ENCODE measurements around the gene APOA1.
"Not testable (repeated sequence)": the region's sequence is repeated elsewhere in the genome, so short reads cannot be mapped to it uniquely, and the experiment has no call there.

The APOA1 gene

DNA sequence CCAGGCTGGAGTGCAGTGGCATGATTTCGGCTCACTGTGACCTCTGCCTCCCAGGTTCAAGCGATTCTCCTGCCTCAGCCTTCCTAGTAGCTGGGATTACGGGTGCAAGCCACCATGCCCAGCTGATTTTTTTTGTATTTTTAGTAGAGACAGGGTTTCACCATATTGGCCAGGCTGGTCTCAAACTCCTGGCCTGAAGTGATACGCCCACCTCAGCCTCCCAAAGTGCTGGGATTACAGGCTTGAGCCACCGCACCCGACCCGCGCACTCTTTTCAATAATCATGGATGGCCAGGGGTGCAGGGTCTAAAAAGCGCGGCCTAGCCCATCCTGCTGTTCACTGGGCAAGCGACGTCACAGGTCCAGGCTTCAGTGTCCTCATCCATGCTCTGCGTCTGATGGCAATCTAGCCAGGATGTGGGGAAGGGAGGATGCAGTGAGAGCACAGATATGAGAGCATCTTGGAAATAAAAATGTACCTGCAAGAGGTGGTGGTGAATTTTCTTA lies 2.8 kb downstream of the APOA1 start:
- H3K27me3 Mint-ChIP-seq; DNase-seq (ENCODE audit: low spot score in 2 of 2); H3K4me1 Mint-ChIP-seq; ATAC-seq (ENCODE audit: low read depth); H3K27ac Mint-ChIP-seq; H3K36me3 Mint-ChIP-seq; H3K9me3 Mint-ChIP-seq: not testable (repeated sequence)
- H3K4me3 Mint-ChIP-seq: peak overlapping the region; percentile 43

DNA sequence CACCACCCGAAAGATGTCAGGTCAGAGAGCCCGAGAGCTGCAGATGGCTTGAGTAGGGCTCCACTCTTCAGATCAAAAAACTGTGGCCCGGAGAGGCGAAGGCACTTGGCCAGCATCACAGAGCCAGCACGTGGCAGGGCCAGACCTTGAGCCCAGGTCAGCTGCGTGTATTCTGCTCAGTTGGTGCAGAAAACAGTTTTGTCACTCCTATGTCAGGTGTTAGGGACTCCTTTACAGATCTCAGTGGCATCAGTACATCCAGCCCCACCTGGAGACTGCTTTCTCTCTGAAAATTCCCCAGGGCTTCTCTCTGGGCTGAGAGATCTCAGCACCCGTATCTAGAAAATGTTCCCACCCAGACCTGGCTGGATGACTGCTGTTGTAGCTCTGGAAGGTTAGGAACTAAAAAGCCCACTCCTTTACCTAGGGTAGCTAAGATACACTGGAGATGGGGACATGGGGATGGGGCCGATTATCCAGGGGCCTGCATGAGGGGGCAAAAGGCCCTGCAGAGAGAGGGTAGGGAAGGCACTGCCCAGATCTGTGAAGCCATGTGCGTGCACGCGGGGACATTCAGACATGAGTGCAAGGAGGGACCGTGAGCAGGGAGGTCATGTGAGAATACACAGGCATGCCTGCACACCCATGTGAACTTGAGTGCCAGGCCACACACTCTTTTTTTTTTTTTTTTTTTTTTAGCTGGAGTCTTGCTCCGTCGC lies 3.4 kb downstream of the APOA1 start:
- Mint-ChIP-seq H3K36me3 (no peaks in the 10 kb centered on the region), H3K4me1 (peaks cover 8% of the 10 kb centered on the region), H3K27me3 (peaks cover 3% of the 10 kb centered on the region), H3K9me3 (no peaks in the 10 kb centered on the region), H3K27ac (no peak overlapping the region), H3K4me3 (peak overlapping the region; percentile 59)
- ATAC-seq (ENCODE audit: low read depth): no peak
- no peak for DNase-seq (ENCODE audit: low spot score in 2 of 2)

DNA sequence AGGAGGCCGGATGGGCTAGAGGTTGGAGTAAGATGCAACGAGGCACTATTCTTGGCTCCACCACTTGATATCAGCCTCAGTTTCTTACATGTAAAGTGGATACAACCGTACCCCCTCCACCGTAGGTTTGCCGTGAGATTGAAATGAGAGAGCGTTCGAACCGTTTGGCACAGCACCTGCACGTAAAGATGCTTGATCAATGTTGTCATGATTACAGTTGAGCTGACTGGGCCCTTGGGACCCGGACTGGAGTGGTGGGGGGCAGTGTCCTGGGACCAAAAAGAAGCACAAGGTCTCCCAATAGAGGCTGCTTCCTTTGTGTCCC lies 4.0 kb downstream of the APOA1 start:
- H3K27me3 Mint-ChIP-seq: peaks cover 3% of the 10 kb centered on the region
- H3K9me3 Mint-ChIP-seq: no peaks in the 10 kb centered on the region
- H3K4me3 Mint-ChIP-seq: no peak overlapping the region
- no peaks in the 10 kb centered on the region for H3K36me3 Mint-ChIP-seq
- peaks cover 8% of the 10 kb centered on the region for H3K4me1 Mint-ChIP-seq
- no peak for DNase-seq (ENCODE audit: low spot score in 2 of 2)
- no peak for ATAC-seq (ENCODE audit: low read depth)
- H3K27ac Mint-ChIP-seq: no peak overlapping the region

DNA sequence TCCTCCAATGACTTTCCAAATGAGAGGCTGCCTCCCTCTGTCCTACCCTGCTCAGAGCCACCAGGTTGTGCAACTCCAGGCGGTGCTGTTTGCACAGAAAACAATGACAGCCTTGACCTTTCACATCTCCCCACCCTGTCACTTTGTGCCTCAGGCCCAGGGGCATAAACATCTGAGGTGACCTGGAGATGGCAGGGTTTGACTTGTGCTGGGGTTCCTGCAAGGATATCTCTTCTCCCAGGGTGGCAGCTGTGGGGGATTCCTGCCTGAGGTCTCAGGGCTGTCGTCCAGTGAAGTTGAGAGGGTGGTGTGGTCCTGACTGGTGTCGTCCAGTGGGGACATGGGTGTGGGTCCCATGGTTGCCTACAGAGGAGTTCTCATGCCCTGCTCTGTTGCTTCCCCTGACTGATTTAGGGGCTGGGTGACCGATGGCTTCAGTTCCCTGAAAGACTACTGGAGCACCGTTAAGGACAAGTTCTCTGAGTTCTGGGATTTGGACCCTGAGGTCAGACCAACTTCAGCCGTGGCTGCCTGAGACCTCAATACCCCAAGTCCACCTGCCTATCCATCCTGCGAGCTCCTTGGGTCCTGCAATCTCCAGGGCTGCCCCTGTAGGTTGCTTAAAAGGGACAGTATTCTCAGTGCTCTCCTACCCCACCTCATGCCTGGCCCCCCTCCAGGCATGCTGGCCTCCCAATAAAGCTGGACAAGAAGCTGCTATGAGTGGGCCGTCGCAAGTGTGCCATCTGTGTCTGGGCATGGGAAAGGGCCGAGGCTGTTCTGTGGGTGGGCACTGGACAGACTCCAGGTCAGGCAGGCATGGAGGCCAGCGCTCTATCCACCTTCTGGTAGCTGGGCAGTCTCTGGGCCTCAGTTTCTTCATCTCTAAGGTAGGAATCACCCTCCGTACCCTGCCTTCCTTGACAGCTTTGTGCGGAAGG lies 4.8 kb downstream of the APOA1 start:
- DNase-seq (ENCODE audit: low spot score in 2 of 2) (no peak), ATAC-seq (ENCODE audit: low read depth) (no peak)
- Mint-ChIP-seq H3K9me3 (no peaks in the 10 kb centered on the region), H3K4me3 (no peak overlapping the region), H3K4me1 (peaks cover 8% of the 10 kb centered on the region), H3K36me3 (no peaks in the 10 kb centered on the region), H3K27ac (no peak overlapping the region), H3K27me3 (peaks cover 3% of the 10 kb centered on the region)

DNA sequence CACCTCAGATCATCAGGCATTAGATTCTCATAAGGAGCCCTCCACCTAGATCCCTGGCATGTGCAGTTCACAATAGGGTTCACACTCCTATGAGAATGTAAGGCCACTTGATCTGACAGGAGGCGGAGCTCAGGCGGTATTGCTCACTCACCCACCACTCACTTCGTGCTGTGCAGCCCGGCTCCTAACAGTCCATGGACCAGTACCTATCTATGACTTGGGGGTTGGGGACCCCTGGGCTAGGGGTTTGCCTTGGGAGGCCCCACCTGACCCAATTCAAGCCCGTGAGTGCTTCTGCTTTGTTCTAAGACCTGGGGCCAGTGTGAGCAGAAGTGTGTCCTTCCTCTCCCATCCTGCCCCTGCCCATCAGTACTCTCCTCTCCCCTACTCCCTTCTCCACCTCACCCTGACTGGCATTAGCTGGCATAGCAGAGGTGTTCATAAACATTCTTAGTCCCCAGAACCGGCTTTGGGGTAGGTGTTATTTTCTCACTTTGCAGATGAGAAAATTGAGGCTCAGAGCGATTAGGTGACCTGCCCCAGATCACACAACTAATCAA lies 5.6 kb downstream of the APOA1 start:
- H3K27ac Mint-ChIP-seq: no peak overlapping the region
- no peaks in the 10 kb centered on the region for H3K9me3 Mint-ChIP-seq
- no peaks in the 10 kb centered on the region for H3K36me3 Mint-ChIP-seq

DNA sequence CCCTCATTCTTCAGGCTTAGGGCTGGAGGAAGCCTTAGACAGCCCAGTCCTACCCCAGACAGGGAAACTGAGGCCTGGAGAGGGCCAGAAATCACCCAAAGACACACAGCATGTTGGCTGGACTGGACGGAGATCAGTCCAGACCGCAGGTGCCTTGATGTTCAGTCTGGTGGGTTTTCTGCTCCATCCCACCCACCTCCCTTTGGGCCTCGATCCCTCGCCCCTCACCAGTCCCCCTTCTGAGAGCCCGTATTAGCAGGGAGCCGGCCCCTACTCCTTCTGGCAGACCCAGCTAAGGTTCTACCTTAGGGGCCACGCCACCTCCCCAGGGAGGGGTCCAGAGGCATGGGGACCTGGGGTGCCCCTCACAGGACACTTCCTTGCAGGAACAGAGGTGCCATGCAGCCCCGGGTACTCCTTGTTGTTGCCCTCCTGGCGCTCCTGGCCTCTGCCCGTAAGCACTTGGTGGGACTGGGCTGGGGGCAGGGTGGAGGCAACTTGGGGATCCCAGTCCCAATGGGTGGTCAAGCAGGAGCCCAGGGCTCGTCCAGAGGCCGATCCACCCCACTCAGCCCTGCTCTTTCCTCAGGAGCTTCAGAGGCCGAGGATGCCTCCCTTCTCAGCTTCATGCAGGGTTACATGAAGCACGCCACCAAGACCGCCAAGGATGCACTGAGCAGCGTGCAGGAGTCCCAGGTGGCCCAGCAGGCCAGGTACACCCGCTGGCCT lies 7.1 kb downstream of the APOA1 start:
- no peaks in the 10 kb centered on the region for H3K9me3 Mint-ChIP-seq

More for the DNA sequence above, 5.6 kb downstream of the APOA1 start:
- Mint-ChIP-seq H3K27me3 (peaks cover 3% of the 10 kb centered on the region), H3K4me1 (peaks cover 8% of the 10 kb centered on the region), H3K4me3 (no peak overlapping the region)
- ATAC-seq (ENCODE audit: low read depth) (no peak), DNase-seq (ENCODE audit: low spot score in 2 of 2) (no peak)

DNA sequence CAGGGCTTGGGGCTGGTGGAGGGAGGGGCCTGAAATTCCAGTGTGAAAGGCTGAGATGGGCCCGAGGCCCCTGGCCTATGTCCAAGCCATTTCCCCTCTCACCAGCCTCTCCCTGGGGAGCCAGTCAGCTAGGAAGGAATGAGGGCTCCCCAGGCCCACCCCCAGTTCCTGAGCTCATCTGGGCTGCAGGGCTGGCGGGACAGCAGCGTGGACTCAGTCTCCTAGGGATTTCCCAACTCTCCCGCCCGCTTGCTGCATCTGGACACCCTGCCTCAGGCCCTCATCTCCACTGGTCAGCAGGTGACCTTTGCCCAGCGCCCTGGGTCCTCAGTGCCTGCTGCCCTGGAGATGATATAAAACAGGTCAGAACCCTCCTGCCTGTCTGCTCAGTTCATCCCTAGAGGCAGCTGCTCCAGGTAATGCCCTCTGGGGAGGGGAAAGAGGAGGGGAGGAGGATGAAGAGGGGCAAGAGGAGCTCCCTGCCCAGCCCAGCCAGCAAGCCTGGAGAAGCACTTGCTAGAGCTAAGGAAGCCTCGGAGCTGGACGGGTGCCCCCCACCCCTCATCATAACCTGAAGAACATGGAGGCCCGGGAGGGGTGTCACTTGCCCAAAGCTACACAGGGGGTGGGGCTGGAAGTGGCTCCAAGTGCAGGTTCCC lies 7.8 kb downstream of the APOA1 start, which contains the start of gene APOC3:
TSS of gene APOC3 (plus strand) at position 383 of the 659 bp plus-strand sequence. CDS start 676 bp downstream, outside the sequence.
- no peak for ATAC-seq (ENCODE audit: low read depth)
- no peak for DNase-seq (ENCODE audit: low spot score in 2 of 2)
- Mint-ChIP-seq H3K4me3 (no peak within 1 kb of the TSS), H3K36me3 (no peaks in the 10 kb centered on the region), H3K27ac (no peak within 1 kb of the TSS), H3K4me1 (peaks cover under 1% of the 10 kb centered on the region), H3K27me3 (peaks cover 3% of the 10 kb centered on the region), H3K9me3 (no peaks in the 10 kb centered on the region)

More for the DNA sequence above, 7.1 kb downstream of the APOA1 start:
- Mint-ChIP-seq H3K27me3 (peaks cover 3% of the 10 kb centered on the region), H3K27ac (no peak overlapping the region), H3K4me3 (no peak overlapping the region), H3K36me3 (no peaks in the 10 kb centered on the region), H3K4me1 (peaks cover 4% of the 10 kb centered on the region)
- ATAC-seq (ENCODE audit: low read depth) (no peak), DNase-seq (ENCODE audit: low spot score in 2 of 2) (no peak)

DNA sequence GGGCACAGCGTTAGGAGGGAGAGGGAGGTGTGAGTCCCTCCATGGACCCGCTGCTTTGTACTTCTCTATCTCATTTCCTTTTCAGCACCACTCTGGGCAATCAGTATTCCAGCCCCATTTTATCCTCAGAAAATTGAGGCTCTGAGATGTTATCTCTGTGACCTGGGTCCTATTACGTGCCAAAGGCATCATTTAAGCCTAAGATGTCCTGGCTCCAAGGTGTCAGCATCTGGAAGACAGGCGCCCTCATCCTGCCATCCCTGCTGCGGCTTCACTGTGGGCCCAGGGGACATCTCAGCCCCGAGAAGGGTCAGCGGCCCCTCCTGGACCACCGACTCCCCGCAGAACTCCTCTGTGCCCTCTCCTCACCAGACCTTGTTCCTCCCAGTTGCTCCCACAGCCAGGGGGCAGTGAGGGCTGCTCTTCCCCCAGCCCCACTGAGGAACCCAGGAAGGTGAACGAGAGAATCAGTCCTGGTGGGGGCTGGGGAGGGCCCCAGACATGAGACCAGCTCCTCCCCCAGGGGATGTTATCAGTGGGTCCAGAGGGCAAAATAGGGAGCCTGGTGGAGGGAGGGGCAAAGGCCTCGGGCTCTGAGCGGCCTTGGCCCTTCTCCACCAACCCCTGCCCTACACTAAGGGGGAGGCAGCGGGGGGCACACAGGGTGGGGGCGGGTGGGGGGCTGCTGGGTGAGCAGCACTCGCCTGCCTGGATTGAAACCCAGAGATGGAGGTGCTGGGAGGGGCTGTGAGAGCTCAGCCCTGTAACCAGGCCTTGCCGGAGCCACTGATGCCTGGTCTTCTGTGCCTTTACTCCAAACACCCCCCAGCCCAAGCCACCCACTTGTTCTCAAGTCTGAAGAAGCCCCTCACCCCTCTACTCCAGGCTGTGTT lies 8.5 kb downstream of the APOA1 start:
- Mint-ChIP-seq H3K4me1 (no peaks in the 10 kb centered on the region), H3K36me3 (no peaks in the 10 kb centered on the region), H3K27ac (no peak overlapping the region), H3K27me3 (peaks cover 2% of the 10 kb centered on the region), H3K9me3 (no peaks in the 10 kb centered on the region), H3K4me3 (no peak overlapping the region)
- ATAC-seq (ENCODE audit: low read depth): no peak
- DNase-seq (ENCODE audit: low spot score in 2 of 2): no peak

DNA sequence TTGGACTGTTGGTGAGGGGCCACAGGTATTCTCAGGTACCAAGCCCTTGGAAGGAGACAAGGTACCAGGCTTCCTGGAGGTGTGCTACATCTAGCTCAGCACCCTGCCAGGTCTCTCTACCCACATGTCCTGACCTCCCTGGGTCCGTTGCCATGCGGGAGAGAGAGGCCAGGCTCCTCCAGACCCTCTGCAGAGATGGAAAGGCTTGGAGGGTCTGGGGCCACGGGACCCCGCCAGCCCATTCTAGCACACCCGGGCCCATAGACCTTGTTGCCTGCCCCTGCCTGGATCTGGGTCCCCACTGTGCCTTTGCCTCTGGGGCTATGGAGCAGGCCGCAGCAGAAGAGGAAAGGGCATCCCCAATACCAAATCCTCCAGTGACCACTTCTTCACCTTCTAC lies 10.0 kb downstream of the APOA1 start:
- Mint-ChIP-seq H3K27ac (no peak overlapping the region), H3K4me3 (no peak overlapping the region), H3K27me3 (peaks cover 2% of the 10 kb centered on the region), H3K36me3 (no peaks in the 10 kb centered on the region), H3K4me1 (no peaks in the 10 kb centered on the region), H3K9me3 (no peaks in the 10 kb centered on the region)
- DNase-seq (ENCODE audit: low spot score in 2 of 2) (no peak), ATAC-seq (ENCODE audit: low read depth) (no peak)

DNA sequence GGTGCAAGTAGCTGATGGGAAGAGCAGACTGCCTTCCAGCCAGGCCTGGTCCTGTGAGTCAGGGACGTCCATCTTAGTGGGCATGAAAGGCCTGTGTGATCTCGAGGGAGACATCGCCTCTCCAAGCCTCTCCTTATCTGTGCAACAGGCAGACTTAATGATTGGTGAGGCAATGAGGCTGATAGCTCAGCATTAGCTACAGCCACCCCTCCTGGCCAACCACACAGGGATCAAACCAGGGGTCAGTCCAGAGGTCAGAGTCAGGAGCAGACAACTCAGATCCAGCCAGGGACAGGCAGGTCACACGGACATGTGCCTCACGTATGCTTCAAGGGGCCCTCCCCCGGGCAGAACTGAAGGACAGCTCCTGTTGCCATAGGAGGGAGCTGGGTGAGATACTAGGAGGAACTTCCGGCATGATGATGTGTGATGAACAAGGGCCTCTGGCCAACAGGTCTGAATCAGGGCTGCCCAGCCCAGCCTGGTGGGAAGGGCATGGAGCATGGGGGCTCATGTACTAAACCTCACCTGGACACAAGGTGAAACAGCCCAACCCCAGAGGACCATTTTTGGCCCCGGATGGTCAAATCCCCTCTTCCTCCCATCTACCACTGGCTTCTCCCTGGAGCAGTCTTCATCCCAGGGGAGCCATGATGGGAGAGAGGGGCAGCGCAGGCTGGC lies 10.5 kb downstream of the APOA1 start:
- H3K27ac Mint-ChIP-seq: no peak overlapping the region
- H3K9me3 Mint-ChIP-seq: no peaks in the 10 kb centered on the region
- no peak overlapping the region for H3K4me3 Mint-ChIP-seq
- no peaks in the 10 kb centered on the region for H3K4me1 Mint-ChIP-seq
- H3K36me3 Mint-ChIP-seq: no peaks in the 10 kb centered on the region
- H3K27me3 Mint-ChIP-seq: peaks cover 2% of the 10 kb centered on the region
- ATAC-seq (ENCODE audit: low read depth) (no peak), DNase-seq (ENCODE audit: low spot score in 2 of 2) (no peak)

DNA sequence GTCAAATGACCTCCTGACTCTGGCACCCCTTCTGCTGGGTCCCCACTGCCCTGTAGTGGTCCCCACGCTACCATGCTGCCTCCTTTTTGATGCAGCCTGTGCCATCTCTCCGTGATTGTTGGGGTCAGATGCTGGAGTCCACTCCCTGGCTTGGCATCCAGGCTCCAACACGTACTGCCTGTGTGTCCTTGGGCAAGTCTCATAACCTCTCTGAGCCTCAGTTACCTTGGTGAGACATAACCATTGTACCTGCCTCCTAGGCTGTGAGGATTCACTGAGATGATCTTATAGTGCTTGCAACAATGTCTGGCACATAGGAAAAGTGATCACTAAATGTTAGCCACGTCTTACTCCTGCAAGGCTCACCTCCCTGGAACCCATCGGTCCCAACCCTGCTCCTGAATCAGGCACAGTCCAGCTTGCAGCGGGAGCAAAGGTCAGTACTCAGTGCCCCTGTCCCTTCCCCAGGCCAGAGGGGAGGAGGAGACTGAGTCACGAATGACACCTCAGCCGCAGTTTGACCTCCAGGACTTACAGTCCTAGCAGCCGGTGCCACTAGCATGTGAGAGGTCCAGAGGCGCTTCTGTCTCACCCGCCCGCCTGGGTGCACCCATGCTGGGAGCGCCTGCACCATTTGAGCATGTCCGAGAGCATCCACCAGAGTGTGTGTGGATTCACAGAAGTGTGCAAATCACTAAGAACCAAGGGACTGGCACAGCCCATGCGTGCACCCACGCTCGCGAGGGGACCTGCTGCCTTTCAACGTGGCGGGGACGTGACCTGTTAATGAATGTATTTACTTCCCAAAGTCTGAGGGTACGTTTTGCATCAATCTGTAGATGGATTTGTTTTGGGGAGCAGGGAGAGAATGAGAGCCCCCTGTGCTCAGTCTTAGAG lies 11.3 kb downstream of the APOA1 start:
- DNase-seq (ENCODE audit: low spot score in 2 of 2) (no peak), ATAC-seq (ENCODE audit: low read depth) (no peak)
- no peaks in the 10 kb centered on the region for H3K36me3 Mint-ChIP-seq
- no peaks in the 10 kb centered on the region for H3K9me3 Mint-ChIP-seq
- H3K27me3 Mint-ChIP-seq: peaks cover under 1% of the 10 kb centered on the region
- no peak overlapping the region for H3K4me3 Mint-ChIP-seq
- no peak overlapping the region for H3K27ac Mint-ChIP-seq
- H3K4me1 Mint-ChIP-seq: no peaks in the 10 kb centered on the region
